SU-DHL-6 (cell line): ENCODE measurements around the gene POU2F3.

ENCODE experiments used
- H2AFZ ChIP-seq: fragments of 200-600 bp; sonication (generic); 2 replicates; pipeline ENCODE4 v1.6.1; 2014; ENCODE audit warnings: low read depth, mild to moderate bottlenecking, moderate library complexity, mixed read lengths, antibody characterized with exemption, low read length; ENCODE audit not compliant: severe bottlenecking
- H3F3A ChIP-seq: fragments of 200-600 bp; shearing (Covaris generic); 2 replicates; pipeline ENCODE4 v1.6.0; 2016; ENCODE audit warnings: antibody characterized with exemption, mild to moderate bottlenecking; ENCODE audit not compliant: insufficient read depth
- H3K27ac ChIP-seq: fragments of 200-600 bp; sonication (generic); 2 replicates; pipeline ENCODE4 v1.5.1; 2016; ENCODE audit warnings: low read depth, mild to moderate bottlenecking, low read length, moderate library complexity, mixed read lengths
- H3K27me3 ChIP-seq: fragments of 200-600 bp; sonication (generic), shearing (Covaris generic); 2 replicates; pipeline ENCODE4 v1.6.0; 2014; ENCODE audit warnings: mild to moderate bottlenecking, low read length
- H3K36me3 ChIP-seq: fragments of 200-600 bp; sonication (generic); 2 replicates; pipeline ENCODE4 v1.6.1; 2014; ENCODE audit warnings: mild to moderate bottlenecking, low read length, mixed read lengths
- H3K4me2 ChIP-seq: fragments of 300-600, 200-600 bp; shearing (Covaris generic), sonication (generic); 2 replicates; pipeline ENCODE4 v1.6.0; 2014; ENCODE audit warnings: low read length, low read depth, mild to moderate bottlenecking; ENCODE audit not compliant: poor library complexity, severe bottlenecking
- H3K4me3 ChIP-seq: fragments of 200-600 bp; sonication (generic); 2 replicates; pipeline ENCODE4 v1.5.1; 2014; ENCODE audit warnings: antibody characterized with exemption, low read length, mild to moderate bottlenecking, mixed read lengths; ENCODE audit not compliant: insufficient read depth, poor library complexity, severe bottlenecking
- H3K79me2 ChIP-seq: fragments of 200-600 bp; sonication (generic); 2 replicates; pipeline ENCODE4 v1.6.1; 2014; ENCODE audit warnings: mild to moderate bottlenecking, low read length, moderate library complexity; ENCODE audit not compliant: insufficient read depth
- H3K9ac ChIP-seq: fragments of 200-600 bp; sonication (generic); 2 replicates; pipeline ENCODE4 v1.7.0; 2014; ENCODE audit warnings: mild to moderate bottlenecking, low read length
- H3K9me2 ChIP-seq: fragments of 200-600 bp; sonication (generic); replicated peaks from 2 replicates; pipeline ENCODE4 v1.6.1; 2014; ENCODE audit warnings: low read length; ENCODE audit not compliant: insufficient read depth
- H3K9me3 ChIP-seq: fragments of 200-600 bp; sonication (generic); 2 replicates; pipeline ENCODE4 v1.6.1; 2014; ENCODE audit warnings: low read length, mixed read lengths; ENCODE audit not compliant: insufficient read depth
- H4K20me1 ChIP-seq: fragments of 200-600 bp; sonication (generic); 2 replicates; pipeline ENCODE4 v1.6.1; 2014; ENCODE audit warnings: low read depth, mild to moderate bottlenecking, antibody characterized with exemption, low read length, moderate library complexity, mixed read lengths
- CTCF ChIP-seq: fragments of 200-600 bp; sonication (generic); IDR thresholded peaks from one replicate; pipeline ENCODE4 v1.5.1; 2017; ENCODE audit warnings: antibody characterized with exemption, mild to moderate bottlenecking, low read length, moderate library complexity; ENCODE audit not compliant: insufficient read depth, poor library complexity, severe bottlenecking
- EZH2phosphoT487 ChIP-seq: fragments of 200-600 bp; sonication (generic), shearing (Covaris generic); conservative IDR thresholded peaks from 2 replicates; pipeline ENCODE4 v1.6.1; 2018; ENCODE audit warnings: mild to moderate bottlenecking, antibody characterized with exemption, low read length, moderate library complexity, mixed read lengths

The POU2F3 gene

DNA sequence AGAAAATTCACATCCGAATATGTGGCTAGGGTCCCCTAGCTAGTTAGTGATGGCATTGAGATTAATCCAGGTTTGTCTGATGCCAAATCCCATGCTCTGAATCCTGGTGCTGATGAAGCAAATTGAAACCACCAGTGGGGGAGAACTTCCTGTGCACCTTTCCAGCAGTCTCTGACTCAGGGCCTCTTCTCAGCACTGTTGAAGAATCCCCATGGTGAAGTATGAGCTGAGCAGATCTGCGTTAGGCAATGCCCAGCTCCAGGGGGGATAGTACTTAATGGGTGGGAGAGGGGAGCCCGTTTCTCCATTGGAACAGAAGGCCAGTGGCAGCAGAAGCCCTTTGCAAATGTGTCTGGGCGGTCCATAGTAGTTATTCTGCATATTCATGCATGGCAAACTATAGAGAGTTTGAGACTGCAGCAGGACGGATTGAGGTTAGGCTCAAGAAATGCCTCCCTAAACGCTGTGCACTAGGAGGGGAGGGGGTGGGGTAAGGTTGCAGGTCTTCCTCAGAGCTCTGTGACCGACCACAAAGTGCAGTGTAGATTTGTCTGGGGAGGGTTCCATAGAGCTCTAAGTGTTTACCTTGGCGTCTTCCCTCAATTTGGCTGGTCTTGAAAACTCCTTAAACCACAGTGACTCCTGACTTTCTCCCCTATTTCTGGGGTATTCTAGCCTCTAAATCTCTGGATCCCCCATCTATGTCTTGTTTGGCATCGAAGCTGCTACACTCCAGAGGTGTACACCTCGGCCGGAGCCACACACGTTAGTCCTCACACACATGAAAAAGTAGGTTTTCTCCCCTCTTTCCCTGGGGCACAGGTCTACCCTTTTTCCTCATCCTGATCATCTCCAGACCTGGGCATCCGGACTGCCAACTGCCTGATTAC, 4.8 kb downstream of the POU2F3 start:
- H3K27ac ChIP-seq: no peak overlapping the region
- H2AFZ ChIP-seq: no peak overlapping the region
- no peak for TF ChIP-seq CTCF
- no peak for TF ChIP-seq EZH2phosphoT487
- no peaks in the 10 kb centered on the region for H3K9me3 ChIP-seq
- no peak overlapping the region for H3K4me2 ChIP-seq
- H3K36me3 ChIP-seq: no peaks in the 10 kb centered on the region
- no peaks in the 10 kb centered on the region for H3K9me2 ChIP-seq
- H4K20me1 ChIP-seq: no peaks in the 10 kb centered on the region
- no peak overlapping the region for H3K4me3 ChIP-seq
- no peaks in the 10 kb centered on the region; the same call in 1 of the 2 replicates for H3K27me3 ChIP-seq
- H3K9ac ChIP-seq: no peak overlapping the region
- H3F3A ChIP-seq: no peaks in the 10 kb centered on the region
- H3K79me2 ChIP-seq: no peaks in the 10 kb centered on the region

DNA sequence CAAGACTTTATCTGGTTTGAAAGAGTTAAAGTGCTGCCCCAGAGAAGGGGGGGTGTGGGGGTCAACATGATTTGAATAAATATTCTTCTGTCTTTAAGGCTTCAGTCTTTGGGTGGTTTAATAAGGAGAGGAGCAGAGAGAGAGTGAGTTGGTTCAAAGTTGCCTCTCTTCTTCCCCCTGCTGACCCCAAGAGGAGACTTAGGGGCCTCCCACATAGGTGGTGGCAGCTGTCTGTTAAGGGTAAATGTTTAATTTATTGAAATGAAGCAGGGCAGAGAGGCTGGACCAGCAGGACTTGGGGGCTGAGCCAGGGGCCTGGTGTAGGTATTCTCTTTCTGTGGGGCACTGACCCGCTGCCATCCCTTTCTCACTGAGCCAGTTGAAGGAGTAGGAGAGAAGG, 5.5 kb downstream of the POU2F3 start:
- H4K20me1 ChIP-seq: no peaks in the 10 kb centered on the region
- no peak overlapping the region for H3K9ac ChIP-seq
- no peak overlapping the region for H3K4me2 ChIP-seq
- H3K79me2 ChIP-seq: no peaks in the 10 kb centered on the region
- no peak overlapping the region for H2AFZ ChIP-seq
- H3K36me3 ChIP-seq: no peaks in the 10 kb centered on the region
- H3K9me3 ChIP-seq: no peaks in the 10 kb centered on the region
- TF ChIP-seq EZH2phosphoT487 (no peak), CTCF (no peak)
- H3K27me3 ChIP-seq: no peaks in the 10 kb centered on the region; the same call in 1 of the 2 replicates
- no peaks in the 10 kb centered on the region for H3K9me2 ChIP-seq
- no peak overlapping the region for H3K27ac ChIP-seq
- H3F3A ChIP-seq: no peaks in the 10 kb centered on the region
- H3K4me3 ChIP-seq: no peak overlapping the region

GRCh38 chr11:120248551-120249278, 8.8 kb downstream of the POU2F3 start:
- H3K4me3 ChIP-seq: no peak overlapping the region
- H2AFZ ChIP-seq: no peak overlapping the region
- H3K9me3 ChIP-seq: no peaks in the 10 kb centered on the region
- no peak overlapping the region for H3K27ac ChIP-seq
- TF ChIP-seq CTCF (no peak), EZH2phosphoT487 (no peak)
- H3K9ac ChIP-seq: no peak overlapping the region
- H3K4me2 ChIP-seq: no peak overlapping the region
- H3F3A ChIP-seq: no peaks in the 10 kb centered on the region
- H3K9me2 ChIP-seq: no peaks in the 10 kb centered on the region
- no peaks in the 10 kb centered on the region; the same call in 1 of the 2 replicates for H3K27me3 ChIP-seq
- no peaks in the 10 kb centered on the region for H3K36me3 ChIP-seq
- H3K79me2 ChIP-seq: no peaks in the 10 kb centered on the region
- no peaks in the 10 kb centered on the region for H4K20me1 ChIP-seq
